HepG2 (cell line): ENCODE results near the gene CTAG1B. TPM values are rescaled to one million over a fixed set of nuclear protein-coding genes. Genes with fewer than 3 reads are reported as not detected.

ENCODE experiments used
- ATAC-seq: fragments of 200-7000 bp; cut with Tn5 transposase; 3 replicates; pipeline ENCODE4 v1.9.1; 2020; ENCODE audit warnings: mild to moderate bottlenecking, moderate library complexity
- BruUV-seq: library from RNA; stranded (reverse); fragments of 400-500 nt; replicated peaks from 2 replicates; lab custom pipeline; 2021; lab: Mats Ljungman, UMichigan
- CTCF ChIA-PET: fragments of 300-600 bp; formaldehyde crosslinking; extraction: SDS; loops from one replicate; lab custom pipeline; 2021; ENCODE audit warnings: low total read pairs, inconsistent platforms, low intra/inter-chr PET ratio; lab: Yijun Ruan, JAX
- POLR2A ChIA-PET: fragments of 350-600 bp; sonication (Branson Sonifier 250); formaldehyde crosslinking; loops from one replicate; lab custom pipeline; 2020; ENCODE audit warnings: antibody characterized with exemption, inconsistent platforms; lab: Yijun Ruan, JAX
- DNase-seq: peaks from one replicate; pipeline ENCODE4 v3.0.0-alpha.2; 2015; ENCODE audit warnings: low spot score
- FAIRE-seq: peaks from 3 replicates; lab custom pipeline; 2011; peaks lifted over from hg19 to GRCh38; lab: Jason Lieb, UNC
- H2AFZ ChIP-seq: one replicate; pipeline ENCODE4 v1.6.1; 2011; ENCODE audit warnings: low read length, inconsistent platforms
- H3K27ac ChIP-seq: fragments of 300-600 bp; 3 replicates; pipeline ENCODE4 v1.8.0; 2011; ENCODE audit warnings: mixed run types, mild to moderate bottlenecking, mixed read lengths, low read length, inconsistent platforms; ENCODE audit not compliant: insufficient read depth; ENCODE audit errors: extremely low read length
- H3K27me3 ChIP-seq, 2 experiments: fragments of 200-600 bp in 1 of 2; 2 replicates in 1 of 2; 3 replicates in 1 of 2; pipeline versions ENCODE4 v1.6.0 to v1.8.0; 2011; ENCODE audit warnings: low read length in 2 of 2, mild to moderate bottlenecking in 2 of 2, moderate library complexity in 2 of 2, inconsistent platforms in 1 of 2; ENCODE audit not compliant: insufficient read depth in 2 of 2, control insufficient read depth in 1 of 2
- H3K36me3 ChIP-seq, 2 experiments: fragments of 200-600 bp in 1 of 2; replicated peaks in 1 of 2; 2 replicates in 1 of 2; 3 replicates in 1 of 2; pipeline versions ENCODE4 v1.5.1 to v1.8.0; 2011; ENCODE audit warnings: low read length in 2 of 2, inconsistent platforms in 1 of 2; ENCODE audit not compliant: insufficient read depth in 2 of 2, control insufficient read depth in 1 of 2
- H3K4me1 ChIP-seq: 2 replicates; pipeline ENCODE4 v1.5.1; 2012; ENCODE audit warnings: low read length, inconsistent platforms; ENCODE audit not compliant: insufficient read depth
- H3K4me2 ChIP-seq: 2 replicates; pipeline ENCODE4 v1.6.0; 2011; ENCODE audit warnings: low read depth, low read length, inconsistent platforms
- H3K4me3 ChIP-seq, 3 experiments: fragments of 200-600 bp in 1 of 3; sonication (generic), shearing (Covaris generic) in 1 of 3; replicated peaks in 1 of 3; 2 replicates each; pipeline ENCODE4 v1.5.1; 2011 to 2016; ENCODE audit warnings: low read length in 3 of 3, inconsistent platforms in 2 of 3, low read depth in 2 of 3, mild to moderate bottlenecking in 2 of 3, control low read depth in 1 of 3, mixed read lengths in 1 of 3; ENCODE audit not compliant: insufficient read depth in 1 of 3
- H3K79me2 ChIP-seq: one replicate; pipeline ENCODE4 v1.6.1; 2011; ENCODE audit warnings: low read length, inconsistent platforms; ENCODE audit not compliant: insufficient read depth
- H3K9ac ChIP-seq: 2 replicates; pipeline ENCODE4 v1.6.0; 2011; ENCODE audit warnings: mild to moderate bottlenecking, low read depth, low read length, inconsistent platforms; ENCODE audit not compliant: insufficient read depth
- H3K9me3 ChIP-seq: 2 replicates; pipeline ENCODE4 v1.5.1; 2012; ENCODE audit warnings: mild to moderate bottlenecking, low read length
- H4K20me1 ChIP-seq: 2 replicates; pipeline ENCODE4 v1.6.0; 2011; ENCODE audit warnings: inconsistent platforms, mild to moderate bottlenecking, low read length, moderate library complexity; ENCODE audit not compliant: insufficient read depth
- DMAP1 ChIP-seq: IDR thresholded peaks from 2 replicates; pipeline ENCODE4 v1.6.1; 2016
- FOXM1 ChIP-seq: sonication (generic); formaldehyde crosslinking; IDR thresholded peaks from 2 replicates; pipeline ENCODE4 v1.5.0; 2020; ENCODE audit warnings: missing genetic modification reagents
- LCORL ChIP-seq, 2 experiments: fragments of 450-650 bp in 1 of 2; sonication (generic) in 1 of 2; formaldehyde crosslinking in 1 of 2; IDR thresholded peaks; 2 replicates each; pipeline versions ENCODE4 v1.5.0 to v1.6.1; 2017 to 2020; ENCODE audit warnings: antibody characterized with exemption in 1 of 2, missing genetic modification reagents in 1 of 2
- MAFK ChIP-seq, 2 experiments: IDR thresholded peaks in 1 of 2; conservative IDR thresholded peaks in 1 of 2; 2 replicates each; pipeline ENCODE4 v1.6.1; 2011; ENCODE audit warnings: improper control_type of control experiment in 2 of 2, low read length in 2 of 2
- RCOR2 ChIP-seq: IDR thresholded peaks from 2 replicates; pipeline ENCODE4 v1.6.1; 2016; ENCODE audit warnings: missing biosample characterization, missing genetic modification reagents
- SALL1 ChIP-seq: sonication (generic); formaldehyde crosslinking; IDR thresholded peaks from 2 replicates; pipeline ENCODE4 v1.8.0; 2022; ENCODE audit warnings: mild to moderate bottlenecking, missing genetic modification reagents
- SCMH1 ChIP-seq: sonication (generic); formaldehyde crosslinking; IDR thresholded peaks from 2 replicates; pipeline ENCODE4 v1.9.0; 2021; ENCODE audit warnings: missing genetic modification reagents, mild to moderate bottlenecking, borderline replicate concordance
- ZFP1 ChIP-seq: IDR thresholded peaks from 2 replicates; pipeline ENCODE4 v1.6.1; 2016
- ZFP37 ChIP-seq: sonication (generic); formaldehyde crosslinking; IDR thresholded peaks from 2 replicates; pipeline ENCODE4 v1.4.0; 2020; ENCODE audit warnings: missing genetic modification reagents, borderline replicate concordance
- ZNF101 ChIP-seq: sonication (generic); formaldehyde crosslinking; IDR thresholded peaks from 2 replicates; pipeline ENCODE4 v1.4.0; 2020; ENCODE audit warnings: mild to moderate bottlenecking, low read depth, missing genetic modification reagents, borderline replicate concordance
- ZNF17 ChIP-seq: sonication (generic); formaldehyde crosslinking; IDR thresholded peaks from 2 replicates; pipeline ENCODE4 v1.5.0; 2020; ENCODE audit warnings: mild to moderate bottlenecking, missing genetic modification reagents
- ZNF317 ChIP-seq: sonication (generic); formaldehyde crosslinking; IDR thresholded peaks from 2 replicates; pipeline ENCODE4 v1.5.0; 2020; ENCODE audit warnings: mild to moderate bottlenecking, missing genetic modification reagents
- ZNF362 ChIP-seq: sonication (generic); formaldehyde crosslinking; IDR thresholded peaks from 2 replicates; pipeline ENCODE4 v1.4.0; 2020; ENCODE audit warnings: missing genetic modification reagents, mild to moderate bottlenecking, borderline replicate concordance
- ZNF446 ChIP-seq: sonication (generic); formaldehyde crosslinking; IDR thresholded peaks from 2 replicates; pipeline ENCODE4 v1.5.0; 2020; ENCODE audit warnings: mild to moderate bottlenecking, missing genetic modification reagents
- ZNF484 ChIP-seq: sonication (generic); formaldehyde crosslinking; IDR thresholded peaks from 2 replicates; pipeline ENCODE4 v1.5.1; 2020; ENCODE audit warnings: mild to moderate bottlenecking, low read depth, missing genetic modification reagents, borderline replicate concordance
- ZNF564 ChIP-seq: sonication (generic); formaldehyde crosslinking; IDR thresholded peaks from 2 replicates; pipeline ENCODE4 v1.8.1; 2023; ENCODE audit warnings: mild to moderate bottlenecking, missing genetic modification reagents
- ZNF572 ChIP-seq: sonication (generic); formaldehyde crosslinking; IDR thresholded peaks from 2 replicates; pipeline ENCODE4 v1.5.1; 2020; ENCODE audit warnings: mild to moderate bottlenecking, missing genetic modification reagents
- WGBS: methylation state at CpG from one replicate; pipeline ENCODE4 v1.1.6; 2017; ENCODE audit warnings: low lambda C conversion rate; 5-methylcytosine and 5-hydroxymethylcytosine counted together
- in situ Hi-C: cut with HindIII; loops from 2 replicates; pipeline ENCODE4 v1.10.0; 2017; ENCODE audit warnings: low pct_unique_long_range_greater_than_20kb; ENCODE audit not compliant: extremely low pct_ligation_motif_present
- intact Hi-C: fragments of 100-400 bp; cut with micrococcal nuclease; formaldehyde crosslinking; loops from one replicate; pipeline ENCODE4 v1.10.0; 2022; ENCODE audit not compliant: unreplicated experiment
- polyA plus RNA-seq, 8 experiments: library from polyadenylated mRNA; depleted of rRNA in 3 of 8; stranded (reverse) in 7 of 8; unstranded in 1 of 8; fragments of >200 nt; fragmentation: Illumina TruSeq in 4 of 8; extraction: Trizol in 4 of 8; gene quantifications; 2 replicates each; pipeline versions ENCODE4 v1.2.1 to v1.2.3, GENCODE V29; 2011 to 2016; ENCODE audit warnings: low read depth in 4 of 8, missing spikeins in 1 of 8, mixed read lengths in 1 of 8; ENCODE audit not compliant: insufficient read depth in 1 of 8
- total RNA-seq, 5 experiments: library from RNA; depleted of rRNA; stranded (reverse); fragments of >200 nt; fragmentation: Illumina TruSeq; extraction: Trizol; gene quantifications; 2 replicates each; pipeline ENCODE4 v1.2.3, GENCODE V29; 2016; ENCODE audit warnings: low read depth in 1 of 5
- TF ChIP-seq, protein P1 (sequence below): sonication (generic); formaldehyde crosslinking; IDR thresholded peaks from 2 replicates; pipeline ENCODE4 v1.8.1; 2022; ENCODE audit warnings: low read depth, mild to moderate bottlenecking, missing genetic modification reagents

Gene CTAG1B
- total and polyA plus RNA-seq, 2 of the 13 experiments (the other 11 are each of a cell fraction or from before 2014, with no cell fraction given) = not detected

GRCh38 chrX:154661170-154661569, 42.1 kb upstream of the CTAG1B start:
- H4K20me1 ChIP-seq = no peaks in the 10 kb centered on the region
- no peaks in the 10 kb centered on the region for H3K79me2 ChIP-seq
- DNase-seq = no peak
- no peaks in the 10 kb centered on the region for H3K36me3 ChIP-seq
- H3K4me2 ChIP-seq = no peak overlapping the region
- H3K9me3 ChIP-seq = no peaks in the 10 kb centered on the region
- ATAC-seq = no peak
- no peaks in the 10 kb centered on the region; a peak in 1 of 5 replicates for H3K27me3 ChIP-seq
- no peak overlapping the region for H3K27ac ChIP-seq
- no peak overlapping the region for H3K4me3 ChIP-seq
- H3K4me1 ChIP-seq = no peaks in the 10 kb centered on the region
- no peak overlapping the region for H2AFZ ChIP-seq
- no TSS peak for BruUV-seq
- no peak for FAIRE-seq
- POLR2A ChIA-PET = no interaction called here
- TF ChIP-seq ZNF572 (CRISPR knock-in tag) (no peak), SCMH1 (no peak), LCORL (IDR thresholded peaks at IDR 0.05) (no peak), LCORL (CRISPR knock-in tag; IDR thresholded peaks at IDR 0.05) (no peak), ZNF317 (CRISPR knock-in tag) (no peak), SALL1 (CRISPR knock-in tag) (no peak), ZNF564 (CRISPR knock-in tag) (no peak), ZFP37 (CRISPR knock-in tag) (no peak)
- intact Hi-C loops = no loop called here
- in situ Hi-C loops = no loop called here
- 23% methylated on average over 4 of the region's 4 CpGs for WGBS
- H3K9ac ChIP-seq = no peak overlapping the region
- CTCF ChIA-PET = no interaction called here

DNA sequence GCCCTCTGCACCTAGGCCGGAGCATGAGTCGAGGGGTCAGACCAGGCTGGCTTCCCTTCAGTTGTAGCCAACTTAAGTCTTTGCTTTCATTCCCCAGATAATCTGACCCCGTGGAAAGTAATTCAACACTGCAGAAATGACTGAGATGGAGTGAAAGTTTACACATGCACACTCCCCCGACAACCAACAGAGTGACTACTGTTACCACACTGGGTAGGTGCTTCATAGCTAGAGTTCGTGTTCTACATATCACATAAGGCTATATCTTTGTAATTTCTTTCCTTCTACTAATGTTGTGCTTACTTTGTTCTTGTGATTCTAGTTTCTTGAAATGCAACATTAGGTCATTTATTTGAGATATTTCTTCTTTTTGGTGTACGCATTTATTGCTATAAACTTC, 41.5 kb upstream of the CTAG1B start:
- no peaks in the 10 kb centered on the region for H3K4me1 ChIP-seq
- intact Hi-C loops (no loop called here), in situ Hi-C loops (no loop called here)
- H3K4me2 ChIP-seq = no peak overlapping the region
- no peak overlapping the region for H3K9ac ChIP-seq
- 49% methylated on average over 2 of the region's 6 CpGs for WGBS
- no peaks in the 10 kb centered on the region; a peak in 1 of 5 replicates for H3K27me3 ChIP-seq
- no peak overlapping the region for H2AFZ ChIP-seq
- BruUV-seq = no TSS peak
- FAIRE-seq (no peak), DNase-seq (no peak), ATAC-seq (no peak)
- CTCF ChIA-PET = no interaction called here
- H3K79me2 ChIP-seq = no peaks in the 10 kb centered on the region
- H3K36me3 ChIP-seq = no peaks in the 10 kb centered on the region
- no peaks in the 10 kb centered on the region for H4K20me1 ChIP-seq
- no peaks in the 10 kb centered on the region for H3K9me3 ChIP-seq
- H3K4me3 ChIP-seq = no peak overlapping the region
- POLR2A ChIA-PET = no interaction called here
- no peak overlapping the region for H3K27ac ChIP-seq
- TF ChIP-seq ZNF446 (CRISPR knock-in tag) = no peak
- no peak for TF ChIP-seq ZNF362
- TF ChIP-seq RCOR2 = no peak
- TF ChIP-seq DMAP1 (CRISPR knock-in tag) = no peak
- no peak for TF ChIP-seq ZNF101
- TF ChIP-seq, protein P1, sequence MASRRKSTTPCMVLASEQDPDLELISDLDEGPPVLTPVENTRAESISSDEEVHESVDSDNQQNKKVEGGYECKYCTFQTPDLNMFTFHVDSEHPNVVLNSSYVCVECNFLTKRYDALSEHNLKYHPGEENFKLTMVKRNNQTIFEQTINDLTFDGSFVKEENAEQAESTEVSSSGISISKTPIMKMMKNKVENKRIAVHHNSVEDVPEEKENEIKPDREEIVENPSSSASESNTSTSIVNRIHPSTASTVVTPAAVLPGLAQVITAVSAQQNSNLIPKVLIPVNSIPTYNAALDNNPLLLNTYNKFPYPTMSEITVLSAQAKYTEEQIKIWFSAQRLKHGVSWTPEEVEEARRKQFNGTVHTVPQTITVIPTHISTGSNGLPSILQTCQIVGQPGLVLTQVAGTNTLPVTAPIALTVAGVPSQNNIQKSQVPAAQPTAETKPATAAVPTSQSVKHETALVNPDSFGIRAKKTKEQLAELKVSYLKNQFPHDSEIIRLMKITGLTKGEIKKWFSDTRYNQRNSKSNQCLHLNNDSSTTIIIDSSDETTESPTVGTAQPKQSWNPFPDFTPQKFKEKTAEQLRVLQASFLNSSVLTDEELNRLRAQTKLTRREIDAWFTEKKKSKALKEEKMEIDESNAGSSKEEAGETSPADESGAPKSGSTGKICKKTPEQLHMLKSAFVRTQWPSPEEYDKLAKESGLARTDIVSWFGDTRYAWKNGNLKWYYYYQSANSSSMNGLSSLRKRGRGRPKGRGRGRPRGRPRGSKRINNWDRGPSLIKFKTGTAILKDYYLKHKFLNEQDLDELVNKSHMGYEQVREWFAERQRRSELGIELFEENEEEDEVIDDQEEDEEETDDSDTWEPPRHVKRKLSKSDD (CRISPR knock-in tag) = no peak
- no peak for TF ChIP-seq ZNF17 (CRISPR knock-in tag)
- TF ChIP-seq MAFK (conservative IDR thresholded peaks at IDR 0.05 in 1 of 2, IDR thresholded peaks at IDR 0.05 in 1 of 2; ENCODE audit: low read length in 2 of 2) = no peak
- no peak for TF ChIP-seq ZFP1 (CRISPR knock-in tag)
- TF ChIP-seq ZNF484 (CRISPR knock-in tag) = no peak
- TF ChIP-seq FOXM1 (CRISPR knock-in tag) = no peak
